Stomach (tissue), 4 donors: Measurements from ENCODE around the gene EGFR.

ENCODE experiments used
- POLR2A ChIP-seq, 4 donors: fragments of 450-650 bp; IDR thresholded peaks; one replicate each; pipeline ENCODE4 v1.6.1; 2016; ENCODE audit warnings: antibody characterized with exemption in 4 of 4, control low read depth in 2 of 4, mild to moderate bottlenecking in 1 of 4, moderate library complexity in 1 of 4
- POLR2AphosphoS5 ChIP-seq, 3 donors: sonication (generic); formaldehyde crosslinking; IDR thresholded peaks; one replicate each; pipeline ENCODE4 v1.6.1; 2016; ENCODE audit warnings: antibody characterized with exemption in 3 of 3

- no peak for TF ChIP-seq POLR2A (IDR thresholded peaks at IDR 0.05)
- no peak for TF ChIP-seq POLR2AphosphoS5 (IDR thresholded peaks at IDR 0.05)
Measured at GRCh38 chr7:55063061-55063460, 44.2 kb downstream of the EGFR start.
